ENCODE measurements around the gene RIN1.
A peak's percentile ranks its signal among the peaks of the same experiment; 100 is the strongest.
"Not testable (repeated sequence)": the region's sequence is repeated elsewhere in the genome, so short reads cannot be mapped to it uniquely, and the experiment has no call there.

The RIN1 gene

DNA sequence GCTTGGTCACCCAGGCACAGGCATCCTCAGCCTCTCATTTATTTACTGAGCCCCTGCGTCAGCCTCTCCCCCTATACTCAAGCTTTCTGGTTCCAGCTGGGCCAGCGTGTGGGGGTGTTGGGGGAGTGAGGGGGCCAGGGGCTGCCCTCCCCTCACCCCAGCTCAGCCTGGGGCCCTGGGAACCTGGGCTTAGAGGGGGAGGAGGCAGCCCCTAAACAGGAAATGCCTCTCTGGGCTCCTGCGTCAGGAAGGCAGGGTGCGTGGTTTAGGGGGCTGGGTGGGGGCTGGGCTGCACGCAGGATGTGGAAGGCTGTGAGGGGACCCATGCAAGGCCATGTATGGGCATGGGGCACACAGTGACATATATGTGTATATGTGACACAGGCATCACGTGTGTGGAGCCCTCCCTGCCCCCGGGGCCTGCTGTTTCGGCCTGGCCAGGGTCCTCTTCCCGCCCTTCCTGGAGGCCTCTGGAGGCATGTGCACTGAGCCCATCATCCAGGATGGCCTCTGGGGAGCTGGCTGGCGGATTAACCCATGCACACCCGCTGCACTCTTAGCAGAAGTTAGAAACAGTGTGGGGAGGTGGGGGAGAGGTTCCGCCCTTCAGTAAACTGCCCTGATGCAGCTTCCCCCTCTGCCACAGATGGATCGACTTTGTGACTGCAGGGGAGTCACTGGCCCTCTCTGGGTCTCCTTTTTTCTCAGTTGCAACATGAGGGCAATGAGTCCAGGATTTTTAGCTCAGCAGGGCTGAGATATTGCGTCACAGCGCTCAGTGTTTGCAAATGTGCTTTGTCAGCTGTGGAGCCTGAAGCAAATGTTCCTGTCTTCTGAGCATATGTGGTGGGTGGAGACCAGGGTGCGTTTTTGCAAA, 18.3 kb downstream of the RIN1 start:
- no peak for DNase-seq

DNA sequence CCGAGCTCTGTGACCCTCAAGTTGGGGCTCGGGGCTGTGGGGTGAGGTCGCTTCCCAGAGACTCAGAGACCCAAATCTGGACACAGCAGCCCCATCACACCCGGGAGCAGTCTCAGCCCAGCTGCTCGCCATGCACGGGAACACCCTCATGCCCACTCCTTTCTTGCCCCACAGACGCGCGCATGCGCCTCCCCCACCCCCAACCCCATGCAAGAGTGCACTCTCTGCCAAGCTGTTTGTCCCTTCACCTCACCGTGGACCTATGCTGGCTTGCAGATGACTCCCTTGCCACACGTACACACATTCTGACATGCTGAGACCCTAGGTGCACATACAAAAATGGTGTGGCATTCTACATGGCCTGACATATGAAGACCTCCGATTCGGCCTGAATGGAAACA, 18.9 kb downstream of the RIN1 start:
- no peak for DNase-seq

GRCh38 chr11:66316849-66317251, 19.4 kb downstream of the RIN1 start, which contains the start of gene CD248:
Gene CD248, minus strand, starts transcription at chr11:66317044. Its CDS starts 17 bp downstream, at chr11:66317027.
- no peak for DNase-seq

- no peak for DNase-seq
Measured at GRCh38 chr11:66315921-66316811, 20.1 kb downstream of the RIN1 start.

DNA sequence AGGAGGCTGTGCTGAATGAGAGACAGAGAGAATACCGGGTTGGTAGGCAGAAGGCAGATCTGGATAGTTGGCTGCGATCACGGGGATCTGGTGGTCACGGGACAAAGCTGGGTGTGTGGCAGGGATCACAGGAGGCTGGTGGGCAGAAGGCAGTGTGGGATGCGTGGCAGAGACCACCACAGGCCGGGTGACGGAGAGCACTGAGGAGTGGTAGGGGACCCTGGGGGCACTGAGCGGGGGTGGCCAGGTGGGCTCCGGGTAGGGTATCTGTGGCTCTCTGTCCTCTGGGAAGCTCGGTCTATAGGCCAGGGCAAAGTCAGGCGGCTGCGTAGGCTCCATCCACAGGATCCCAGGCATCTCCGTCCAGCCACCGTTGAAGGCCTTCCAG, 20.7 kb downstream of the RIN1 start:
- DNase-seq, result no peak

GRCh38 chr11:66314561-66315497, 21.4 kb downstream of the RIN1 start:
- no peak for DNase-seq

- no peak for DNase-seq
Measured at GRCh38 chr11:66314186-66314501, 22.1 kb downstream of the RIN1 start.

DNA sequence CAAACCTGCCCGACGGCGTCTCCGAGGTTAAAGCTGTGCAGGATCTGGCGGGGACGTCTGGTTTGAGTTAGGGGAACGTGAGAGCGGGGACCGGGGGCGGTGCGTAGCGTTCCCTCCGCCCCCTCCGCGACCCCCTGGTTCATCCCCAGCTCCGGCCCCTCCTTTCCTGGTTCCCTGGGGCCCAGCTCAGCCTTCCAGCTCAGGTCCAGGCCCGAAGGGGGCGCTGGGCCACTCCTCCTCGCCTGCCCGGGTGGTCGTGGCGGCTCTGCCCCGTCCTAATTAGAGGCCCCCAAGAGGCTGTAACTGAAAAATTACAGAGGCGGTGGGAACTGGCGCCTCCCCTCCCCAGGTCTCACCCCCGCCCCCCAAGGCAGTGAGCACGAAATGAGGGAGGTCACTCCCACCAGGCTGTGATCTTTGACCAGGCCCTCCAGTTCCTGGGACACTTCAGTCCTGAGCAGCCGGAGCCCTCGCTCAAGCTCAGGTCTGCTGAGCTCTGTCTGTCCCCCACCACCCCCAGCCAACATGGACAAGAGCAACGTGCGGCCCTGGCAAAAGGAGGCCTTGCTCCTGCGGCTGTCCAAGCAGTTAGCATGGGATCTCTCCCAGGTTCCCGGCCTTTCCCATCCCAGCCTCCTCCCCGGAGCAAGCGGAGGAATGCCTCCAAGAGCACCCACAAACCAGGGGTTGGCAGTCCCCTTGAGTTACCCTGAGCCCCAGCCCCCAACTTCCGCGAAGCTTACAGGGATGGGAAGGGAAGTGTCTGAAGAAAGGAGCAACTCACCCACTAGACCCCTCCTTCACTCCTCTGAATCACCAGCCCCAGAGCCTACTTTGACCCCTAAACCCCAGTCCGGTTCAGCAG, 22.7 kb downstream of the RIN1 start:
- no peak for DNase-seq

DNA sequence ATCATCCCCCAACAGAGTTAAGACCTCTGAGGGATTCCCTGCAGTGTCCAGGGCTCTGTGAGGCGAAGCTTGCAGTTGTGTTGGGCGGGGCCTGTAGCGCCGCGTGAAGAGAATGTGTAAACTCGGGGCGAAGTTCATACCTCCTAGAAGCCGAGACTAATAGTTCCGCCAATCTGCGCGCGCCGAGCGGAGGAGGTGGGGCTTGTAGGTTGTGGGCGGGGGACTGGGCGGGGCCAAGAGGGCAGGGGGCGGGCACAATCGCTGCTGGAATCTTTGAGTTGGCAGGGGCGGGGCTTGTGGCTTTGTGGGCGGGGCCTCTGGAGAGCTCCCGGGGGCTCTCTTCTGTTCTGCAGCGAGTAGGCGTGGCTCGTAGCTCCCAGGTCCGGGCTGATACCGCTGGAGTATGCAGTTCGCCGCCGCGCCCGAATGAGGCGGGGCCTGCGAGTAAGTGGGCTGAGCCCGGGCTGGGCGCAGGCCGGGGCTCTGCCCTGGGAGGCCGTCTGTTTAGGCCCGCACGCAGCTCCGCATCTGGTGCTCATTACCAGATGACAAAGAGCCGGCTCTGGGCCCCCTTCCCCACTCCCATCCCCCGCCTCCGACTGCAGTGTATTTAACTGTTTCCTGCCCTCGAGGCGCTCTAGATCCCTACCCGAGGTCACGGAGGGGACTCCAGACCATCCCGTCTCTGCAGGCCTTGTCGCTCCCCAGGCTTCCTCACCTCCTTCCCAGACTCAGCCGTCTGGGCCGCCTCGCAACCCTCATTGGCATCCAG, 23.5 kb downstream of the RIN1 start:
- peak; percentile 98 for DNase-seq

DNA sequence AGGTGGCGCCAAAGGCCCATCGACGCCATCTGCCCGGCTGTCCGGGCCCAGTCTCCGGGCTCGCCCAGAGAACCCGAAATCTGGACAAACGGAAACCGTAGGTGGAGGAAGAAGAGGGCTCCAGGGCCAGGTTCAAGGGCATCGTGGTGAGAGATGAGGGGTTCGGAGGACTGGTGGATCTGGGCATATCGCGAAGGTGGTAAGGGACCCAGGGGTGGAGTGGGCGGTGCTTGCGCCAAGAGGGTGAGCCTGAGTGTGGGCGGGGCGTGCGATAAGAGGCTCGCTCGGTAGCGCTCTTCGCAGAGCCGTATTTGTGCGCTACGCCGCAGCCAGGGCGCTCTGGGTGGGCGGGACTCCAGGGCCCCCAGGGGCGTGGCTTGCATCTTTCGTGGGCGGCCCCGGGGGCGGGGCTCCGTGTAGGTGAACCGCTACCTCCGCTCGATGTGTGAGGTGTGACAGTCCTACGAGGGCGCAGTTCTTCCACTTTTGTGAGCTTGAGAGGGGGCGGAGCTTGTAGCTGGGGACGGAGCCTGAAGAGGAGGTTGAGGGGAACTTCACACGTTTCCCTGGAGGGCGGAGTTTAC, 24.2 kb downstream of the RIN1 start:
- peak; percentile 94 for DNase-seq

- DNase-seq, result no peak
Measured at GRCh38 chr11:66311470-66311964, 24.7 kb downstream of the RIN1 start.

DNA sequence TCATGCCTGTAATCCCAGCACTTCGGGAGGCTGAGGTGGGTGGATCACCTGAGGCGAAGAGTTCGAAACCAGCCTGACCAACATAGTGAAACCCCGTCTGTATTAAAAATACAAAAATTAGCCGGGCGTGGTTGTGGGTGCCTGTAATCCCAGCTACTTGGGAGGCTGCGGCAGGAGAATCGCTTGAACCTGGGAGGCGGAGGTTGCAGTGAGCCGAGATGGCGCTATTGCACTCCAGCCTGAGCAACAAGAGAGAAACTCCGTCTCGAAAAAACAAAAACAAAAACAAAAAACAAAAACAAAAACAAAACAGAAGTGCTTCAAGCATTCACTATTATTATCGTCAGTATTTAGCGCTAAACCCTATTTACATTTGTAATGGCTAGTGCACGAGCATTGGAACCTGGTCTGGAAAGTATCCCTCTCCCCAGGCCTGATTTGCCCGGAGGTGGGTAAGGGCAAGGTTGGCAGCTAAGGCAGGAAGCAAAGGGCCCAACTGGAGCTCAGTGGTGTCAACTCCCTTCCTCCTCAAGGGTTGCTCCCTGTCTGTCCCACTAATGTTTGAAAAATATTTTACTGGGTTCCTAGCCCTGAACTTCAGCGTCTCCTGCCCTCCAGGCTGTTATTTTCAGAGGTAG, 25.3 kb downstream of the RIN1 start:
- not testable (repeated sequence) for DNase-seq

DNA sequence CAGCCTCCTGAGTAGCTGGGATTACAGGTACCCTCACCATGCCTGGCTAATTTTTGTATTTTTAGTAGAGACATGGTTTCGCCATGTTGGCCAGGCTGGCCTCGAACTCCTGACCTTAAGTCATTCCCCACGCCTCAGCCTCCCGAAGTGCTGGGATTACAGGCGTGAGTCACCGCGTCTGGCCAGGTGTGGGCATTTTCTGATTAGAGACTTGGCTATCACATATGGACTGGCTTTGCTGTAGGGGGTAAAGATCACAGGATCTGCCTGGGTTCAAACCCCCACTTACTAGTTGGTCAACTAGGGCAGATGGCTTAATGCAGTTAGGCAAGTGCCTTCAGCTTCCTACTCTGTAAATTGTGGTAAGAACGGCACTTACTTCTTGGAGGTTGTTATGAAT, 25.9 kb downstream of the RIN1 start:
- no peak for DNase-seq

DNA sequence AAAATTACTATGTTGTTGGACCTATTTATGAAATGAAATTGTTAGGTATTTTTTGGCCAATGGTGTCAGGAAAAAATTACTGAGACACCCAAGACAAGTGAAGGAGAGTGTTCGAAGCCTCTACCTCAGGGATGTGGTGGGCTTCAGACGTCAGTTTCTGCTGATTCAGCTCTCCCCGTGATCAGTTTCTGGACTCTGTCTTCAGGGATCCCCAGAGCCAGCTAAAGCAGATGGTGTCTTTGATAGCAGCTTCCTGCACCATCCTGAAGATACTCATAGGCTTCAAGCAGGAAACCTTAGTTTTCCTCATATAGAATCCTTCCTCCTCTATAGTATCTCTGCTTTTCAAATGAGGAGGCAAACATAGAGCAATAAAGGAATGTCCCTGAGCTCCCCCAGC, 26.8 kb downstream of the RIN1 start:
- no peak for DNase-seq

GRCh38 chr11:66302656-66303055, 33.6 kb downstream of the RIN1 start:
- DNase-seq, result no peak

- DNase-seq, result no peak
Measured at GRCh38 chr11:66299186-66299585, 37.0 kb downstream of the RIN1 start.

GRCh38 chr11:66297610-66298009, 38.6 kb downstream of the RIN1 start:
- DNase-seq, result no peak

- DNase-seq, result no peak
Measured at GRCh38 chr11:66294626-66295620, 41.3 kb downstream of the RIN1 start.
